ENCODE data around the gene OR6M1.

GRCh38 chr11:123797114-123797513 lies 9.0 kb downstream of the OR6M1 start:
- no peak for TF ChIP-seq CTCF (tag by site-specific recombination; IDR thresholded peaks at IDR 0.05)
- no peak for TF ChIP-seq ZFP41 (tag by site-specific recombination; IDR thresholded peaks at IDR 0.05; ENCODE audit: borderline replicate concordance)
- no peak for TF ChIP-seq ZNF274 (IDR thresholded peaks at IDR 0.05; ENCODE audit: low read length)
- no peak for TF ChIP-seq ZNF274 (tag by site-specific recombination; IDR thresholded peaks at IDR 0.05; ENCODE audit: borderline replicate concordance)
- TF ChIP-seq REST (tag by site-specific recombination; IDR thresholded peaks at IDR 0.05), result no peak

All from HEK293 (cell line).